H9 (cell line): ENCODE results near the gene DIPK1B. TPM values are rescaled to one million over a fixed set of nuclear protein-coding genes. Genes with fewer than 3 reads are reported as not detected.

Experiments
- DNase-seq: peaks from one replicate; pipeline ENCODE4 v3.0.0-alpha.2; 2017
- H2AFZ ChIP-seq: one replicate; pipeline ENCODE4 v1.6.1; 2013; ENCODE audit warnings: mild to moderate bottlenecking, low read length, control low read depth, moderate library complexity
- H2AK5ac ChIP-seq: 2 replicates; pipeline ENCODE4 v1.6.1; 2013; ENCODE audit warnings: low read length, control low read depth, mixed read lengths; ENCODE audit not compliant: insufficient read length
- H2BK120ac ChIP-seq: one replicate; pipeline ENCODE4 v1.6.1; 2013; ENCODE audit warnings: low read depth, mild to moderate bottlenecking, low read length, control low read depth, inconsistent platforms; ENCODE audit not compliant: poor library complexity, severe bottlenecking
- H2BK12ac ChIP-seq: 2 replicates; pipeline ENCODE4 v1.6.1; 2013; ENCODE audit warnings: low read length, control low read depth, mixed read lengths, low read depth; ENCODE audit not compliant: insufficient read length
- H2BK15ac ChIP-seq: 2 replicates; pipeline ENCODE4 v1.6.1; 2013; ENCODE audit warnings: low read depth, low read length, control low read depth
- H2BK20ac ChIP-seq: one replicate; pipeline ENCODE4 v1.6.1; 2013; ENCODE audit warnings: low read depth, mild to moderate bottlenecking, low read length, control low read depth, inconsistent platforms; ENCODE audit not compliant: poor library complexity, severe bottlenecking
- H2BK5ac ChIP-seq: 2 replicates; pipeline ENCODE4 v1.6.1; 2013; ENCODE audit warnings: low read length, control low read depth, mixed read lengths; ENCODE audit not compliant: insufficient read length
- H3K14ac ChIP-seq: 2 replicates; pipeline ENCODE4 v1.6.1; 2013; ENCODE audit warnings: low read length, control low read depth; ENCODE audit not compliant: insufficient read depth
- H3K18ac ChIP-seq: 2 replicates; pipeline ENCODE4 v1.6.1; 2013; ENCODE audit warnings: low read depth, mild to moderate bottlenecking, mixed read lengths, low read length, control low read depth; ENCODE audit not compliant: insufficient read length
- H3K23ac ChIP-seq: 2 replicates; pipeline ENCODE4 v1.6.1; 2013; ENCODE audit warnings: low read length, control low read depth, mixed read lengths, low read depth; ENCODE audit not compliant: insufficient read length
- H3K23me2 ChIP-seq: 2 replicates; pipeline ENCODE4 v1.6.1; 2013; ENCODE audit warnings: low read depth, mild to moderate bottlenecking, mixed read lengths, low read length, control low read depth; ENCODE audit not compliant: insufficient read length, poor library complexity, severe bottlenecking
- H3K27ac ChIP-seq: 2 replicates; pipeline ENCODE4 v1.5.1; 2013; ENCODE audit warnings: low read length, control low read depth, mixed read lengths, low read depth; ENCODE audit not compliant: insufficient read length
- H3K27me3 ChIP-seq: 2 replicates; pipeline ENCODE4 v1.6.1; 2013; ENCODE audit warnings: low read length, control low read depth, inconsistent platforms; ENCODE audit not compliant: insufficient read depth
- H3K4ac ChIP-seq: 2 replicates; pipeline ENCODE4 v1.6.1; 2013; ENCODE audit warnings: low read depth, mild to moderate bottlenecking, control low read depth, inconsistent platforms, low read length, moderate library complexity
- H3K4me1 ChIP-seq: 2 replicates; pipeline ENCODE4 v1.6.1; 2013; ENCODE audit warnings: low read length, control low read depth, inconsistent platforms; ENCODE audit not compliant: insufficient read depth
- H3K4me2 ChIP-seq: 2 replicates; pipeline ENCODE4 v1.6.1; 2013; ENCODE audit warnings: low read length, control low read depth, mixed read lengths; ENCODE audit not compliant: insufficient read length, insufficient read depth
- H3K56ac ChIP-seq: 2 replicates; pipeline ENCODE4 v1.6.1; 2013; ENCODE audit warnings: low read depth, mild to moderate bottlenecking, mixed read lengths, low read length, control low read depth; ENCODE audit not compliant: insufficient read length
- H3K79me1 ChIP-seq: 2 replicates; pipeline ENCODE4 v1.6.1; 2013; ENCODE audit warnings: low read depth, mild to moderate bottlenecking, moderate library complexity, low read length, control low read depth, inconsistent platforms; ENCODE audit not compliant: insufficient read depth, poor library complexity, severe bottlenecking
- H3K79me2 ChIP-seq: 2 replicates; pipeline ENCODE4 v1.6.1; 2013; ENCODE audit warnings: low read length, control low read depth, inconsistent platforms; ENCODE audit not compliant: insufficient read depth
- H3K9ac ChIP-seq: 2 replicates; pipeline ENCODE4 v1.6.1; 2013; ENCODE audit warnings: low read length, control low read depth, mixed read lengths; ENCODE audit not compliant: insufficient read length; ENCODE audit errors: extremely low read depth
- H3K9me3 ChIP-seq: one replicate; pipeline ENCODE4 v1.6.1; 2013; ENCODE audit warnings: low read depth, low read length, inconsistent platforms; ENCODE audit not compliant: control insufficient read depth
- H3T11ph ChIP-seq: one replicate; pipeline ENCODE4 v1.6.1; 2013; ENCODE audit warnings: mild to moderate bottlenecking, low read length, control low read depth, inconsistent platforms
- H4K20me1 ChIP-seq: one replicate; pipeline ENCODE4 v1.6.1; 2013; ENCODE audit not compliant: control insufficient read depth, insufficient read length, insufficient read depth
- H4K5ac ChIP-seq: 2 replicates; pipeline ENCODE4 v1.6.1; 2013; ENCODE audit warnings: low read depth, mild to moderate bottlenecking, mixed read lengths, low read length, control low read depth; ENCODE audit not compliant: insufficient read length
- H4K8ac ChIP-seq: replicated peaks from 2 replicates; pipeline ENCODE4 v1.6.1; 2013; ENCODE audit warnings: low read length, control low read depth, mixed read lengths, low read depth; ENCODE audit not compliant: insufficient read length
- H4K91ac ChIP-seq: 2 replicates; pipeline ENCODE4 v1.6.1; 2013; ENCODE audit warnings: low read depth, mild to moderate bottlenecking, moderate library complexity, mixed read lengths, low read length, control low read depth; ENCODE audit not compliant: insufficient read length
- H3K27ac Mint-ChIP-seq, 3 experiments: 2 replicates in 2 of 3; 3 replicates in 1 of 3; pipeline ENCODE4 v1.8.0; 2020 to 2021; ENCODE audit warnings: mixed read lengths in 3 of 3, mild to moderate bottlenecking in 1 of 3, moderate library complexity in 1 of 3
- H3K27me3 Mint-ChIP-seq: 2 replicates; pipeline ENCODE4 v1.8.0; 2021; ENCODE audit warnings: low read depth, mild to moderate bottlenecking, moderate library complexity, mixed read lengths
- H3K36me3 Mint-ChIP-seq, 3 experiments: 2 replicates in 2 of 3; 3 replicates in 1 of 3; pipeline ENCODE4 v1.8.0; 2020 to 2021; ENCODE audit warnings: low read depth in 3 of 3, mixed read lengths in 3 of 3; ENCODE audit not compliant: insufficient read depth in 1 of 3
- H3K4me1 Mint-ChIP-seq, 2 experiments: 2 replicates each; pipeline ENCODE4 v1.8.0; 2020; ENCODE audit warnings: mixed read lengths in 2 of 2
- H3K4me3 Mint-ChIP-seq, 2 experiments: 2 replicates in 1 of 2; 3 replicates in 1 of 2; pipeline ENCODE4 v1.8.0; 2020 to 2021; ENCODE audit warnings: mild to moderate bottlenecking in 2 of 2, mixed read lengths in 2 of 2, moderate library complexity in 1 of 2
- H3K9me3 Mint-ChIP-seq, 2 experiments: 2 replicates in 1 of 2; 3 replicates in 1 of 2; pipeline ENCODE4 v1.8.0; 2020; ENCODE audit warnings: mild to moderate bottlenecking in 2 of 2, mixed read lengths in 2 of 2, moderate library complexity in 1 of 2
- CTCF ChIP-seq: fragments of 200-600 bp; sonication (generic); conservative IDR thresholded peaks from 3 replicates; pipeline ENCODE4 v1.8.0; 2021; ENCODE audit warnings: antibody characterized with exemption, mild to moderate bottlenecking
- WGBS: extraction: QIAGEN DNeasy Blood & Tissue Kit; methylation state at CpG from one replicate; pipeline ENCODE4 v1.1.7; 2013; ENCODE audit warnings: missing lambda C conversion rate, low lambda C conversion rate, mixed read lengths; ENCODE audit not compliant: insufficient read length; ENCODE audit errors: extremely low coverage; 5-methylcytosine and 5-hydroxymethylcytosine counted together
- total RNA-seq: library from RNA; stranded (reverse); gene quantifications from 2 replicates; pipeline ENCODE4 v1.2.1, GENCODE V29; 2021

The DIPK1B gene
- total RNA-seq, 1 experiment from 2014 or later = 40.3 TPM

GRCh38 chr9:136721339-136722092, 9.1 kb downstream of the DIPK1B start:
- H3K4me2 ChIP-seq = no peak overlapping the region

More at GRCh38 chr9:136721339-136722092, 9.1 kb downstream of the DIPK1B start:
- H3T11ph ChIP-seq = no peak overlapping the region
- Mint-ChIP-seq H3K36me3 (peaks cover 26 to 36% (median 30%) of the 10 kb centered on the region in 3 experiments; a peak in 6 of 7 replicates), H3K27me3 (no peaks in the 10 kb centered on the region; the same call in 1 of the 2 replicates), H3K4me1 (peaks cover 9 to 15% of the 10 kb centered on the region in 2 experiments), H3K9me3 (no peaks in the 10 kb centered on the region; a peak in 1 of 5 replicates), H3K27ac (peak overlapping the region in 1 of 3 experiments; percentile 71; a peak in 2 of 7 replicates), H3K4me3 (no peak overlapping the region)
- no peak for TF ChIP-seq CTCF
- H4K91ac ChIP-seq = no peak overlapping the region
- no peak overlapping the region for H3K23ac ChIP-seq
- no peaks in the 10 kb centered on the region for H3K27me3 ChIP-seq
- H3K79me2 ChIP-seq = peaks cover 3% of the 10 kb centered on the region; the same call in 1 of the 2 replicates
- H3K9ac ChIP-seq = no peak overlapping the region
- H3K4me1 ChIP-seq = no peaks in the 10 kb centered on the region
- H2BK20ac ChIP-seq = no peak overlapping the region
- no peaks in the 10 kb centered on the region for H3K9me3 ChIP-seq
- H4K5ac ChIP-seq = no peak overlapping the region
- no peak overlapping the region for H3K27ac ChIP-seq
- H2BK12ac ChIP-seq = no peak overlapping the region
- no peak overlapping the region for H3K4ac ChIP-seq
- no peak overlapping the region for H2BK15ac ChIP-seq
- peaks cover 5% of the 10 kb centered on the region for H3K79me1 ChIP-seq
- no peak overlapping the region for H3K56ac ChIP-seq
- no peak overlapping the region for H2AFZ ChIP-seq
- no peak overlapping the region for H4K8ac ChIP-seq
- H4K20me1 ChIP-seq = no peaks in the 10 kb centered on the region
- peak; percentile 32 for DNase-seq
- no peak overlapping the region for H2BK5ac ChIP-seq
- no peak overlapping the region for H3K18ac ChIP-seq
- H3K23me2 ChIP-seq = no peaks in the 10 kb centered on the region
- H2BK120ac ChIP-seq = no peak overlapping the region
- H2AK5ac ChIP-seq = no peak overlapping the region
- H3K14ac ChIP-seq = no peak overlapping the region
- no CpG with 5 or more reads among the region's 30 CpGs for WGBS
